Gastrocnemius medialis (tissue), 4 donors: ENCODE data around the gene CIPC. TPM values are rescaled to one million over a fixed set of nuclear protein-coding genes. Genes with fewer than 3 reads are reported as not detected.

Source experiments
- ATAC-seq, 2 donors: fragments of 150-250 bp; one replicate each; pipeline ENCODE4 v1.9.1; 2016
- DNase-seq, 2 donors: peaks; one replicate each; pipeline ENCODE4 v3.0.0-alpha.2; 2019
- H3K27ac ChIP-seq, 4 donors: fragments of 200-600 bp; sonication (generic); 1 replicate in 1 of 4; 2 replicates in 3 of 4; pipeline ENCODE4 v1.5.1; 2016 to 2018; ENCODE audit warnings: mild to moderate bottlenecking in 2 of 4, moderate library complexity in 1 of 4
- H3K27me3 ChIP-seq, 3 donors: fragments of 200-600 bp; sonication (generic) in 2 of 3; 1 replicate in 1 of 3; 2 replicates in 2 of 3; pipeline versions ENCODE4 v1.5.1 to v1.6.0; 2016 to 2019; ENCODE audit warnings: mild to moderate bottlenecking in 1 of 3, moderate library complexity in 1 of 3
- H3K36me3 ChIP-seq, 2 donors: fragments of 200-600 bp; sonication (generic) in 1 of 2; one replicate each; pipeline ENCODE4 v1.5.1; 2017 to 2018
- H3K4me1 ChIP-seq, 2 donors: fragments of 200-600 bp; sonication (generic) in 1 of 2; one replicate each; pipeline ENCODE4 v1.5.1; 2016 to 2017; ENCODE audit warnings: mild to moderate bottlenecking in 2 of 2
- H3K4me3 ChIP-seq, 4 donors: fragments of 200-600 bp; sonication (generic) in 3 of 4; 1 replicate in 1 of 4; 2 replicates in 3 of 4; pipeline ENCODE4 v1.5.1; 2016 to 2019; ENCODE audit warnings: mild to moderate bottlenecking in 2 of 4
- H3K9me3 ChIP-seq, 3 donors: fragments of 200-600 bp; sonication (generic) in 2 of 3; 1 replicate in 1 of 3; 2 replicates in 2 of 3; pipeline ENCODE4 v1.5.1; 2016 to 2019
- POLR2A ChIP-seq, 2 donors: fragments of 450-650 bp; IDR thresholded peaks; one replicate each; pipeline ENCODE4 v1.6.1; 2017; ENCODE audit warnings: antibody characterized with exemption in 2 of 2, mild to moderate bottlenecking in 2 of 2, moderate library complexity in 2 of 2
- in situ Hi-C, 4 donors: fragments of 200-750 bp; cut with MboI; loops; one replicate each; pipeline versions ENCODE4 v1.15.0 to v1.8.0; 2017; ENCODE audit warnings: low sequenced_read_pairs in 4 of 4
- intact Hi-C: fragments of 100-400 bp; cut with DNase I; formaldehyde crosslinking; loops from one replicate; pipeline ENCODE4 v1.15.1; 2023; ENCODE audit warnings: low total_unique reads
- total RNA-seq, 4 donors: library from RNA; depleted of rRNA; stranded (reverse); fragments of >200 nt; gene quantifications; one replicate each; pipeline versions ENCODE4 v1.1.0 to v1.2.3, GENCODE V29; 2016
- TF ChIP-seq, protein P1 (sequence below), 5 experiments: fragments of 450-650 bp in 3 of 5; fragments of 200-600 bp in 2 of 5; sonication (generic) in 2 of 5; IDR thresholded peaks in 4 of 5; conservative IDR thresholded peaks in 1 of 5; 1 replicate in 4 of 5; 2 replicates in 1 of 5; pipeline ENCODE4 v1.5.1; 2016 to 2019; ENCODE audit warnings: antibody characterized with exemption in 5 of 5, mild to moderate bottlenecking in 3 of 5, moderate library complexity in 3 of 5

Gene CIPC
- total RNA-seq, 4 donors from 2014 or later: 114 to 178 (median 120) TPM

DNA sequence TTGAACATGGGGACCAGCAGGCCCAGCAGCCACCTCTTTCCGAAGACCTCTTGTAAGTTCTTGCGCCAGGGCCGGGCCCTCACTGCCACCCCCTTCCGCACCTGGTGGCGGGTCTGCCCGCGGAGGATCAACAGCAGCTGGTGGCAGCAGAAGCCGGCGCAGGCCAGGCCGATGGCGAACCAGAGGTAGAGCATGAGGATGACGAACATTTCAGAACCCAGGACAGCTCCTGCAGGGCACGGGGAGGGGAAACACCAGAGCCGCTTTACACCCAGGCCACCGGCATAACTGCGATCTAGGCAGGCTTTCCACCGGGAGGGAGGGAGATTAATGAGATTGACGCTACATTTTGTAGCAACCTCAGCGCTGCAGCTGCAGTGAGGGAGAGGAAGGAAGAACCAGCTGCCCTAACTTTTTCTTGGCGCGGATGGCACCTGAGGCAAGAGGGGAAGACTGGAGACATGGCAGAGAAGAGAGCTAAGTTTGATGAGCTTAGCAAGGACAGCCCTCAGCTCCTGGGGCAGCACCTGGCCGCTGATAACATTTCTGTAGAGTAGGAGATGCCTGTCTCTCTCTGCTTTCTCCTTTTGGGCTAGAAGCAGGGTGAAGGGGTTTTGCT is 35.8 kb downstream of the CIPC start:
- Histone ChIP-seq H3K4me1 (no peaks in the 10 kb centered on the region), H3K9me3 (no peaks in the 10 kb centered on the region), H3K4me3 (no peak overlapping the region), H3K36me3 (no peaks in the 10 kb centered on the region), H3K27me3 (peaks cover 24 to 26% (median 25%) of the 10 kb centered on the region in 3 donors), H3K27ac (no peak overlapping the region)
- ATAC-seq: no peak
- intact Hi-C loops (no loop called here), in situ Hi-C loops (no loop called here)
- no peak for DNase-seq
- no peak for TF ChIP-seq POLR2A (IDR thresholded peaks at IDR 0.05)
- TF ChIP-seq, protein P1, sequence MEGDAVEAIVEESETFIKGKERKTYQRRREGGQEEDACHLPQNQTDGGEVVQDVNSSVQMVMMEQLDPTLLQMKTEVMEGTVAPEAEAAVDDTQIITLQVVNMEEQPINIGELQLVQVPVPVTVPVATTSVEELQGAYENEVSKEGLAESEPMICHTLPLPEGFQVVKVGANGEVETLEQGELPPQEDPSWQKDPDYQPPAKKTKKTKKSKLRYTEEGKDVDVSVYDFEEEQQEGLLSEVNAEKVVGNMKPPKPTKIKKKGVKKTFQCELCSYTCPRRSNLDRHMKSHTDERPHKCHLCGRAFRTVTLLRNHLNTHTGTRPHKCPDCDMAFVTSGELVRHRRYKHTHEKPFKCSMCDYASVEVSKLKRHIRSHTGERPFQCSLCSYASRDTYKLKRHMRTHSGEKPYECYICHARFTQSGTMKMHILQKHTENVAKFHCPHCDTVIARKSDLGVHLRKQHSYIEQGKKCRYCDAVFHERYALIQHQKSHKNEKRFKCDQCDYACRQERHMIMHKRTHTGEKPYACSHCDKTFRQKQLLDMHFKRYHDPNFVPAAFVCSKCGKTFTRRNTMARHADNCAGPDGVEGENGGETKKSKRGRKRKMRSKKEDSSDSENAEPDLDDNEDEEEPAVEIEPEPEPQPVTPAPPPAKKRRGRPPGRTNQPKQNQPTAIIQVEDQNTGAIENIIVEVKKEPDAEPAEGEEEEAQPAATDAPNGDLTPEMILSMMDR (IDR thresholded peaks at IDR 0.05 in 4 of 5, conservative IDR thresholded peaks at IDR 0.05 in 1 of 5): no peak

DNA sequence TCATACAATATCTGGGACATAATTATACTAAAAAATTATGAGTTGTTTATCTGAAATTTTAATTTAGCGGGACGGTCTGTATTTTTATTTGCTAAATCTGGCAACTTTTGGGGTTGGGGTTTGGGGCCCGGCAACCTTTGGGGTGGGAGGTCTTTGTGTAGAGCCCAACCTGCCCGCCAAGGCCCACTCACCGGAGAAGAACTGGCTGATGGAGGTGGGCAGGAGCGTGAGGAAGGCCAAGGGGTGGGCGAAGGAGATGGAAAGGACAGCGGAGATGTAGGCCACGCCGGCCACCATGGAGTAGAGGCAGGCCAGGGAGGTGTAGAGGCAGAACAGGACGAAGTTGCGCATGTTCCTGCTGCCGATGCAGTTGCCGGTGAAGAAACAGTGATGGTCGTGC is 41.0 kb downstream of the CIPC start:
- DNase-seq (no peak), ATAC-seq (no peak)
- Histone ChIP-seq H3K36me3 (no peaks in the 10 kb centered on the region), H3K9me3 (no peaks in the 10 kb centered on the region), H3K4me1 (peaks cover 10 to 23% of the 10 kb centered on the region in 2 donors), H3K4me3 (no peak overlapping the region), H3K27me3 (peaks cover 52 to 65% (median 62%) of the 10 kb centered on the region in 3 donors), H3K27ac (no peak overlapping the region)
- TF ChIP-seq, protein P1 (IDR thresholded peaks at IDR 0.05 in 4 of 5, conservative IDR thresholded peaks at IDR 0.05 in 1 of 5): no peak
- intact Hi-C loops (loop anchor here (5.0 kb wide), 1 partner anchor 163 kb away; no protein-coding TSS in a partner anchor), in situ Hi-C loops (no loop called here)

DNA sequence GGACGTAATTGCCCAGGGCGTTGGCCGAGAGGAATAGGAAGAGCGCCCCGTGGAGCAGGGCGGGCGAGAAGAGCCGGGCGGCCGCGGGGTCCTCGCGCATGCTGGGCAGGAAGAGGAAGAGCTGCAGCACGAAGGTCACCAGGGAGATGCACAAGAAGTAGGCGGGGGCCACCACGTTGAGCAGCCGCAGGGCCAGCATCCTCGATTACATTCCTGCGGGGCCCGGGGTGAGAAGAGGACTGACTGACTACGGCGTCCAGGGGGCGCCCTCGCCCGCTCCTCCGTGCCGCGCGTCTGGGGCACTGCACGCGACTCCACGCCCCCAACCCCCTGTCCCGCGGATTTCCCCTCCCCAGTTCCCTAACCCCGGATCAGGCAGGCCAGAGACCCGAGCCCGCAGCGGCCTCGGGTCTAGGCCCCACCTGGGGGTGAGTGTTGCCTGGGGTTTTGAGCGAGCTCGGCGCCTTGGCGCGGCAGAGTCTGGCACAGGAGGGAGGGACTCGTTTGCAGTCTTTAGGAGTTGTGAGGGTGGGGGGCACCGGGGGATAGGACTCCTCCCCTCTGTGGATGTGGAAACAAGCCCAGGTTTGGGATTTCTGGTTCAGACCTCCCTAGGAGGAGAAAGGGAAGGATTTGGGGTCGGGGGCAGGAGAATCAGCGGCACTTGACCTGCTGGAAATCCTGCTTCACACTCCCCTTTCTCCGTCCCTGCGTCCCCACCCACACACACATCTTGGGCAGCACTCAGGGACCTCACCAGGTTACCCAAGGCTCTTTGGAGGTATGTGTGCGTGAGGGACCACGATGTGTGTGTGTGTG is 41.7 kb downstream of the CIPC start:
- DNase-seq: no peak
- Histone ChIP-seq H3K4me1 (peaks cover 10 to 23% of the 10 kb centered on the region in 2 donors), H3K9me3 (no peaks in the 10 kb centered on the region), H3K27ac (no peak overlapping the region), H3K4me3 (peak overlapping the region; percentile 32 to 54 (median 44)), H3K27me3 (peaks cover 52 to 65% (median 62%) of the 10 kb centered on the region in 3 donors), H3K36me3 (no peaks in the 10 kb centered on the region)
- TF ChIP-seq, protein P1 (IDR thresholded peaks at IDR 0.05 in 4 of 5, conservative IDR thresholded peaks at IDR 0.05 in 1 of 5): peak in 3 of 5 experiments; percentile 35 to 48 (median 37)
- TF ChIP-seq POLR2A (IDR thresholded peaks at IDR 0.05): no peak
- in situ Hi-C loops (no loop called here), intact Hi-C loops (loop anchor here (5.0 kb wide), 1 partner anchor 163 kb away; no protein-coding TSS in a partner anchor)
- ATAC-seq: peak in 1 of 2 donors; percentile 32

DNA sequence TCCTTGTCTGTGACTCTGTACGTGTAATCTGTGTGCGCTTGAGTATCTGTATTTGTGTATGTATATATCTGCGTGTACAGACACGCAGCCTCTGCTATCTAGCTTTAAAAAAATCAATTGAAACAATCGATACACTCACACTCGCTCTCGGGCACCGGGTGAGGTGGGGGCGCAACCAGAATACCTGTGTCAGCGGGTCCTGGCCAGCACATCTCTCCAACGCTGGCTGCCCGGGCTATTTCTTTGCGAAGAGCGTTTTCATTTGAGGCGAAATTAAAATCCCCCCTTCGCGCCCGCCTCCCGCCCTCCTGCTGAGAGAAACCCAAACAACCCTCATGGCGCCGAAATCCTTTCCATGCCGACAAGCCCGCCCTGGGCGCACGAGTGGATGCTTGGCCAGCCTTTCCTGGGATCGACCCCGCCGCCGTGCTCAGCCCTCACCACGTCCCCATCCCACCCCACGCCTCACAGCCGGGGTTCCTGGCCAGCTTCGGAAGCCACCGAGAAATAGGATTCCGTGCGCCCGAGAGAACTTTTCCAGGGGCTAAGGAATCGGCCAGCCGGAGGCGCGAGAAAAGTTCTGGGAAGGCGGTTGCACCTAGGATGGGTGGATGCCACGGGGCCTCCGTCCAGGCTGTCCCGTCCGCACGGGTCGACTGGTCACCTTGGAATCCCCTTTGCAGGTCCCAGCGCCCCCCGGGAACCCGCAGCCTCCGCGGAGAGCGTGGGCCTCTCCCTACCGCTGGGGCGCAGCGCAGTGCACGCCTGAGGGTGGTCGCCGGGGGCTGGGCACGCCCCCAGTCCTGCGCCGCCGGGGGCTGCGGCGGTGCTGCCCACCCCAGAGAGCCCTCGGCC is 42.5 kb downstream of the CIPC start:
- Histone ChIP-seq H3K9me3 (no peaks in the 10 kb centered on the region), H3K4me1 (peaks cover 10 to 23% of the 10 kb centered on the region in 2 donors), H3K27ac (no peak overlapping the region), H3K4me3 (peak overlapping the region; percentile 42 to 54 (median 50)), H3K36me3 (no peaks in the 10 kb centered on the region), H3K27me3 (peaks cover 51 to 65% (median 55%) of the 10 kb centered on the region in 3 donors)
- ATAC-seq (no peak), DNase-seq (no peak)
- TF ChIP-seq, protein P1 (IDR thresholded peaks at IDR 0.05 in 4 of 5, conservative IDR thresholded peaks at IDR 0.05 in 1 of 5): peak in 1 of 5 experiments; percentile 16
- no peak for TF ChIP-seq POLR2A (IDR thresholded peaks at IDR 0.05)
- intact Hi-C loops: no loop called here
- in situ Hi-C loops: no loop called here
